Measurements from ENCODE around the gene SFTPA2. TPM values are rescaled to one million over a fixed set of nuclear protein-coding genes. Genes with fewer than 3 reads are reported as not detected.
"Not testable (repeated sequence)": the region's sequence is repeated elsewhere in the genome, so short reads cannot be mapped to it uniquely, and the experiment has no call there.

SFTPA2 gene
- total and polyA plus RNA-seq, 2 experiments from 2014 or later = not detected

DNA sequence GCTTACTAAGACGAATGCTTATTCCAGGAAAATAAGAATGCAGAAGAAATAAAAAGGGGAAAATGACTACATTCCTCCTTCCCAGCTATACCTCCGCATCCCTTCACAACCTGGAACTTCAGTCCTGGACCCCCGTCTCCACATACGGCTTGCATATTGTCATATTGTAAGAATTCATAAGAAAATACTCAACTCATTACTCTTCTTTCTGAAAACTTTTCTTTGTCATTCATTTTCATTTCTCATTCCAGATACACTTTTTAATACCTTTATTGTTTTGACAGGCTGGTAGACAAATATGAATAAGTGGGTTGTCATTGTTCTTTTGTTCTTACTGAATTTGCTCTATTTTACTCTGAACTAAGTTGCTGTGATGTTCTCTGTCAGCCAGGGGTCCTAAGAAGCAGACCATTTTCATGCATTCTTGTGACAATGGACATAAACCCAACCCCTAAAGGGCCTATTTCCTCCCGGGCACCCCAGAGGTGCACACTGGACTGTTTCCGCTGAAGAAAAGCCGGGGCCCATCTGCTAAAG lies 23.3 kb upstream of the SFTPA2 start:
- Histone ChIP-seq H2AFZ (no peak overlapping the region), H3K4me1 (ENCODE audit: insufficient read depth) (no peaks in the 10 kb centered on the region), H4K20me1 (ENCODE audit: insufficient read depth, poor library complexity, severe bottlenecking) (no peaks in the 10 kb centered on the region), H3K79me2 (no peaks in the 10 kb centered on the region), H3K9me3 (ENCODE audit: low read depth) (no peaks in the 10 kb centered on the region), H3K36me3 (replicated peaks; ENCODE audit: insufficient read depth, low read depth) (no peaks in the 10 kb centered on the region), H3K9me2 (replicated peaks; ENCODE audit: insufficient read depth) (no peaks in the 10 kb centered on the region), H3K27me3 (no peaks in the 10 kb centered on the region), H3K4me2 (no peak overlapping the region), H3K4me3 (no peak overlapping the region), H3K27ac (no peak overlapping the region)
- no peak for DNase-seq (ENCODE audit: low spot score)
- 90% methylated on average over 7 of the region's 7 CpGs for WGBS (ENCODE audit: low lambda C conversion rate, missing lambda C conversion rate)
- TF ChIP-seq, protein P1, sequence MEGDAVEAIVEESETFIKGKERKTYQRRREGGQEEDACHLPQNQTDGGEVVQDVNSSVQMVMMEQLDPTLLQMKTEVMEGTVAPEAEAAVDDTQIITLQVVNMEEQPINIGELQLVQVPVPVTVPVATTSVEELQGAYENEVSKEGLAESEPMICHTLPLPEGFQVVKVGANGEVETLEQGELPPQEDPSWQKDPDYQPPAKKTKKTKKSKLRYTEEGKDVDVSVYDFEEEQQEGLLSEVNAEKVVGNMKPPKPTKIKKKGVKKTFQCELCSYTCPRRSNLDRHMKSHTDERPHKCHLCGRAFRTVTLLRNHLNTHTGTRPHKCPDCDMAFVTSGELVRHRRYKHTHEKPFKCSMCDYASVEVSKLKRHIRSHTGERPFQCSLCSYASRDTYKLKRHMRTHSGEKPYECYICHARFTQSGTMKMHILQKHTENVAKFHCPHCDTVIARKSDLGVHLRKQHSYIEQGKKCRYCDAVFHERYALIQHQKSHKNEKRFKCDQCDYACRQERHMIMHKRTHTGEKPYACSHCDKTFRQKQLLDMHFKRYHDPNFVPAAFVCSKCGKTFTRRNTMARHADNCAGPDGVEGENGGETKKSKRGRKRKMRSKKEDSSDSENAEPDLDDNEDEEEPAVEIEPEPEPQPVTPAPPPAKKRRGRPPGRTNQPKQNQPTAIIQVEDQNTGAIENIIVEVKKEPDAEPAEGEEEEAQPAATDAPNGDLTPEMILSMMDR (IDR thresholded peaks at IDR 0.05; ENCODE audit: poor library complexity) = no peak
- TF ChIP-seq EZH2 (IDR thresholded peaks at IDR 0.05; ENCODE audit: borderline replicate concordance) = no peak
- no peak for TF ChIP-seq EZH2phosphoT487 (IDR thresholded peaks at IDR 0.05; ENCODE audit: low read depth, severe bottlenecking, unreplicated experiment)

DNA sequence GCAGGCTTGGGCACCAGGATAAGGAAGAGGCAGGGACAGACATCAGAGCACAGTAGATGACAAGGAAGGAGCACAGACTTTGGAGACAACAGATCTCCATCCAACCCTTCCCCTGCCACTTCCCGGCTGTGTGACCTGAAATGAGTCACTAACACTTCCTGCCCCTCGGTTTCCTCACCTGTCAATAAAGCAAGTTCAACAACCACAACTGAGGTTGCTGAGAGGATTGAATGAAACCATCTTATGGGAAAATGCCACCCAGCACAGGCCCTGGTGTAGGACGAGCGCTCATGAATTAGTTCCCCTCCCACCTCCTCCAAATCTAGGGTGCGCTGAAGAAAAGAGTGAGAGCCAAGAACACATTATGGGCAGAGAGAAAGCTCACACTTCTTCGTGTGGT lies 22.7 kb upstream of the SFTPA2 start:
- not testable (repeated sequence) for DNase-seq (ENCODE audit: low spot score); H3K4me1 ChIP-seq (ENCODE audit: insufficient read depth); H4K20me1 ChIP-seq (ENCODE audit: insufficient read depth, poor library complexity, severe bottlenecking); H3K4me3 ChIP-seq; H3K27me3 ChIP-seq; H2AFZ ChIP-seq; H3K9me2 ChIP-seq (replicated peaks; ENCODE audit: insufficient read depth); H3K36me3 ChIP-seq (replicated peaks; ENCODE audit: insufficient read depth, low read depth); H3K79me2 ChIP-seq; H3K27ac ChIP-seq; H3K9me3 ChIP-seq (ENCODE audit: low read depth); H3K4me2 ChIP-seq
- 84% methylated on average over 6 of the region's 6 CpGs for WGBS (ENCODE audit: low lambda C conversion rate, missing lambda C conversion rate)

DNA sequence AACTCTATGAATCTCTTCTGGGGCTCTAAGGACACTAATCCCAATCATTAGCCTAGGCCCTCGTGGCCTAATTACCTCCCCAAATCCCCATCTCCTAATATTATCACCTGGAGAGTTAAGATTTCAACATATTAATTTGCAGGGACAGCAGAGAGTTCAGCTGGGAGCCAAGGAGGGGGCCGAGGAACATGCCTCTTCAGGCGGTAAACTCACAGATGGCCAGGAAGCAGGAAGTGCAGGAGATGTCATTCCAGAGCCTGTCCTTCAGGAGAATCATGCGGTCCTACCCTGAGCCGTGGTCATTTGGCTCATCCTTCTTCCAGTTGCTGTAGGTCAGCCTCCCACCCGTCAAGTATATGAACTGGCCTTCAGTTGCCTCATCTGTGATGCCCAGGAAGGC lies 21.9 kb upstream of the SFTPA2 start:
- Histone ChIP-seq H3K9me2 (replicated peaks; ENCODE audit: insufficient read depth) (no peaks in the 10 kb centered on the region), H3K27me3 (peaks cover under 1% of the 10 kb centered on the region), H3K27ac (no peak overlapping the region), H3K4me2 (no peak overlapping the region), H2AFZ (no peak overlapping the region), H3K4me3 (no peak overlapping the region), H3K36me3 (replicated peaks; ENCODE audit: insufficient read depth, low read depth) (no peaks in the 10 kb centered on the region), H3K79me2 (no peaks in the 10 kb centered on the region), H4K20me1 (ENCODE audit: insufficient read depth, poor library complexity, severe bottlenecking) (no peaks in the 10 kb centered on the region), H3K4me1 (ENCODE audit: insufficient read depth) (no peaks in the 10 kb centered on the region), H3K9me3 (ENCODE audit: low read depth) (no peaks in the 10 kb centered on the region)
- DNase-seq (ENCODE audit: low spot score) = no peak
- WGBS (ENCODE audit: low lambda C conversion rate, missing lambda C conversion rate) = 86% methylated on average over 6 of the region's 6 CpGs
- TF ChIP-seq, protein P1 (IDR thresholded peaks at IDR 0.05; ENCODE audit: poor library complexity) = no peak
- TF ChIP-seq EZH2 (IDR thresholded peaks at IDR 0.05; ENCODE audit: borderline replicate concordance) (no peak), EZH2phosphoT487 (IDR thresholded peaks at IDR 0.05; ENCODE audit: low read depth, severe bottlenecking, unreplicated experiment) (no peak)

DNA sequence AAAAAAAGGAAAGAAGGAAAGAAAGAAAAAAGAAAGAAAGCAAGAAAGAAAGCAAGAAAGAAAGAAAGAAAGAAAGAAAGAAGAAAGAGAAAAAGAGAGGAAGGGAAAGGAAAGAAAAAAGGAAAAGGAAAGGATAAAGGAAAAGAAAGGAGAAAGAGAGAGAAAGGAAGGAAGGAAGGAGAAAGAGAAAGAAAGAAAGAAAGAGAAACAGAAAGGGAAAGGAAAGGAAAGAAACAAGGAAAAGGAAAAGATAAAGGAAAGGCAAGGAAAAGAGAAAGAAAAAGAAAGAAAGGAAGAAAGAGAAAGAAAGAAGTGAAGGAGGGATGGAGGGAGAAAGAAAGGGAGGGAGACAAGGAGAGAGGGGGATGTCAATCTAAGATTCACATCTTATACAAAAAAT lies 20.8 kb upstream of the SFTPA2 start:
- no peaks in the 10 kb centered on the region for H3K4me1 ChIP-seq (ENCODE audit: insufficient read depth)
- no peak overlapping the region for H3K4me3 ChIP-seq
- no peaks in the 10 kb centered on the region for H3K9me3 ChIP-seq (ENCODE audit: low read depth)
- no peak for DNase-seq (ENCODE audit: low spot score)
- H3K9me2 ChIP-seq (replicated peaks; ENCODE audit: insufficient read depth) = no peaks in the 10 kb centered on the region
- H3K36me3 ChIP-seq (replicated peaks; ENCODE audit: insufficient read depth, low read depth) = no peaks in the 10 kb centered on the region
- no peaks in the 10 kb centered on the region for H4K20me1 ChIP-seq (ENCODE audit: insufficient read depth, poor library complexity, severe bottlenecking)
- no peak overlapping the region for H2AFZ ChIP-seq
- H3K79me2 ChIP-seq = no peaks in the 10 kb centered on the region
- no peak for TF ChIP-seq EZH2 (IDR thresholded peaks at IDR 0.05; ENCODE audit: borderline replicate concordance)
- TF ChIP-seq, protein P1 (IDR thresholded peaks at IDR 0.05; ENCODE audit: poor library complexity) = no peak
- no peak for TF ChIP-seq EZH2phosphoT487 (IDR thresholded peaks at IDR 0.05; ENCODE audit: low read depth, severe bottlenecking, unreplicated experiment)
- peaks cover 7% of the 10 kb centered on the region for H3K27me3 ChIP-seq
- no peak overlapping the region for H3K27ac ChIP-seq
- no peak overlapping the region for H3K4me2 ChIP-seq

All from hepatocyte (in vitro differentiated cells).